ENCODE measurements around the gene FCMR.

FCMR gene

DNA sequence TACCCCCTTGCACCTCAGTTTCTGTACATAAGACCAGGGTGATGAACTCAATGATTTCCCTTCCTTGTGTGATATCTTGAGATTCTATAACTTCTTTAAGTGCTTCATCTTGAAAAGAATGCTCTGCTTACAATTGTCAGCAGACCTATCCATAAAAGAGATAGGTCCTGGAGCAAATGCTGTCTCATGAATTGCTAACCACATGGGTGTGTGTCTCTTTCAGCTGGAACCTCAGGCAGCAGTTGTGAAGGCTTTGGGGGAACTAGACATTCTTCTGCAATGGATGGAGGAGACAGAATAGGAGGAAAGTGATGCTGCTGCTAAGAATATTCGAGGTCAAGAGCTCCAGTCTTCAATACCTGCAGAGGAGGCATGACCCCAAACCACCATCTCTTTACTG lies 53.5 kb downstream of the FCMR start:
- Histone ChIP-seq H3K4me1 (ENCODE audit: low read length) (peaks cover 8% of the 10 kb centered on the region), H3K9me3 (replicated peaks; ENCODE audit: insufficient read depth, low read length) (no peaks in the 10 kb centered on the region), H3K9me2 (replicated peaks; ENCODE audit: insufficient read depth, low read length) (no peaks in the 10 kb centered on the region), H2AFZ (ENCODE audit: low read length) (no peak overlapping the region), H3F3A (ENCODE audit: insufficient read depth, low read length) (no peaks in the 10 kb centered on the region), H3K27ac (ENCODE audit: low read length) (no peak overlapping the region), H3K4me3 (ENCODE audit: low read length) (no peak overlapping the region), H3K4me2 (ENCODE audit: low read depth, low read length) (no peak overlapping the region), H4K20me1 (ENCODE audit: insufficient read depth, low read length) (no peaks in the 10 kb centered on the region), H3K79me2 (ENCODE audit: low read length) (no peaks in the 10 kb centered on the region), H3K36me3 (replicated peaks; ENCODE audit: insufficient read depth, low read length) (no peaks in the 10 kb centered on the region), H3K9ac (ENCODE audit: low read length) (no peak overlapping the region), H3K27me3 (replicated peaks; ENCODE audit: insufficient read depth, low read length) (no peaks in the 10 kb centered on the region)
- DNase-seq: no peak
- TF ChIP-seq, protein P1, sequence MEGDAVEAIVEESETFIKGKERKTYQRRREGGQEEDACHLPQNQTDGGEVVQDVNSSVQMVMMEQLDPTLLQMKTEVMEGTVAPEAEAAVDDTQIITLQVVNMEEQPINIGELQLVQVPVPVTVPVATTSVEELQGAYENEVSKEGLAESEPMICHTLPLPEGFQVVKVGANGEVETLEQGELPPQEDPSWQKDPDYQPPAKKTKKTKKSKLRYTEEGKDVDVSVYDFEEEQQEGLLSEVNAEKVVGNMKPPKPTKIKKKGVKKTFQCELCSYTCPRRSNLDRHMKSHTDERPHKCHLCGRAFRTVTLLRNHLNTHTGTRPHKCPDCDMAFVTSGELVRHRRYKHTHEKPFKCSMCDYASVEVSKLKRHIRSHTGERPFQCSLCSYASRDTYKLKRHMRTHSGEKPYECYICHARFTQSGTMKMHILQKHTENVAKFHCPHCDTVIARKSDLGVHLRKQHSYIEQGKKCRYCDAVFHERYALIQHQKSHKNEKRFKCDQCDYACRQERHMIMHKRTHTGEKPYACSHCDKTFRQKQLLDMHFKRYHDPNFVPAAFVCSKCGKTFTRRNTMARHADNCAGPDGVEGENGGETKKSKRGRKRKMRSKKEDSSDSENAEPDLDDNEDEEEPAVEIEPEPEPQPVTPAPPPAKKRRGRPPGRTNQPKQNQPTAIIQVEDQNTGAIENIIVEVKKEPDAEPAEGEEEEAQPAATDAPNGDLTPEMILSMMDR (IDR thresholded peaks at IDR 0.05; ENCODE audit: low read length): no peak
- TF ChIP-seq EZH2 (optimal IDR thresholded peaks at IDR 0.05; ENCODE audit: low read depth, low read length): no peak
- no peak for TF ChIP-seq EZH2phosphoT487 (IDR thresholded peaks at IDR 0.05; ENCODE audit: low read length)

DNA sequence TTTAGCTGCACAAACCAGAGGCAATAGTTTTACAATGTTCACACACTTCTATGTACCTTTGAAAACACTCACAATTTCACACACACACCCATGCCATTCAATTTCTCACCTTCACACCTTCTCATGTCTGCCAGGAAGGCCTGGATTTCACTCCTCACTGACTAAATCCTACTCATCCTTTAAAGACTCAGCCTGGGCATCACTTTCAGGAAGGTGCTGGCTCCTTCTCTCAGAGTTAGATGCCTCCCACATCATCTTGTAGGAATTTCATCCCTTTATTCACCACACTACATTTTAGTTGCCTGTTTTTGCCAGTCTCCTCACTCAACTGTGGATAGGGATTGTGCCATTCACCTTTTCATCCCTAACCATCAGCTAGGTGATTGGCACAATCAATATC lies 54.0 kb downstream of the FCMR start:
- Histone ChIP-seq H3K9me3 (replicated peaks; ENCODE audit: insufficient read depth, low read length) (no peaks in the 10 kb centered on the region), H3K9me2 (replicated peaks; ENCODE audit: insufficient read depth, low read length) (no peaks in the 10 kb centered on the region), H3K27me3 (replicated peaks; ENCODE audit: insufficient read depth, low read length) (no peaks in the 10 kb centered on the region), H2AFZ (ENCODE audit: low read length) (no peak overlapping the region), H3K4me3 (ENCODE audit: low read length) (no peak overlapping the region), H3K4me2 (ENCODE audit: low read depth, low read length) (no peak overlapping the region), H3K79me2 (ENCODE audit: low read length) (no peaks in the 10 kb centered on the region), H3K27ac (ENCODE audit: low read length) (no peak overlapping the region), H3F3A (ENCODE audit: insufficient read depth, low read length) (no peaks in the 10 kb centered on the region), H3K4me1 (ENCODE audit: low read length) (peaks cover 8% of the 10 kb centered on the region), H3K9ac (ENCODE audit: low read length) (no peak overlapping the region), H3K36me3 (replicated peaks; ENCODE audit: insufficient read depth, low read length) (no peaks in the 10 kb centered on the region), H4K20me1 (ENCODE audit: insufficient read depth, low read length) (no peaks in the 10 kb centered on the region)
- TF ChIP-seq, protein P1 (IDR thresholded peaks at IDR 0.05; ENCODE audit: low read length): no peak
- TF ChIP-seq EZH2phosphoT487 (IDR thresholded peaks at IDR 0.05; ENCODE audit: low read length) (no peak), EZH2 (optimal IDR thresholded peaks at IDR 0.05; ENCODE audit: low read depth, low read length) (no peak)
- no peak for DNase-seq

DNA sequence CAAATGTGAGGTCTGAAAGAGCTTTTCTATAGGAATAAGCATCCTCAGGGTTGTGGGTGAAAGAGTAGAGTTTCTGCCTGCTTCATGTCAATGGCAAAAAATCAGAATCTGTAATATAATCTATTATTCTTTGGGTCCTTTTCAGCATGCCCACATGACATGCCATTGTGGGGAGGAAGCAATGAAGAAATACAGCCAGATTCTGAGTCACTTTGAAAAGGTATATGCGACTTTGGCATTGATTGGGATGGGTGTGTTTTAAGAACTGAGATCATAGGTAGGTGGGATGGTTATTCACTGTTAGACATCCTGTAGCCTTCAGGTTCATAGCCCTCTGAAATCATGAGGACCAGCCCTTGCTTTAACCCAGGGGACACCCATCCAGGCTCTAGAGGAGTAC lies 54.5 kb downstream of the FCMR start:
- Histone ChIP-seq H3K4me3 (ENCODE audit: low read length) (no peak overlapping the region), H3K27ac (ENCODE audit: low read length) (no peak overlapping the region), H3K4me1 (ENCODE audit: low read length) (peaks cover 8% of the 10 kb centered on the region), H3K9me3 (replicated peaks; ENCODE audit: insufficient read depth, low read length) (no peaks in the 10 kb centered on the region), H3K9ac (ENCODE audit: low read length) (no peak overlapping the region), H2AFZ (ENCODE audit: low read length) (no peak overlapping the region), H3K79me2 (ENCODE audit: low read length) (no peaks in the 10 kb centered on the region), H3K27me3 (replicated peaks; ENCODE audit: insufficient read depth, low read length) (no peaks in the 10 kb centered on the region), H3K9me2 (replicated peaks; ENCODE audit: insufficient read depth, low read length) (no peaks in the 10 kb centered on the region), H4K20me1 (ENCODE audit: insufficient read depth, low read length) (no peaks in the 10 kb centered on the region), H3K4me2 (ENCODE audit: low read depth, low read length) (no peak overlapping the region), H3K36me3 (replicated peaks; ENCODE audit: insufficient read depth, low read length) (no peaks in the 10 kb centered on the region), H3F3A (ENCODE audit: insufficient read depth, low read length) (no peaks in the 10 kb centered on the region)
- DNase-seq: no peak
- TF ChIP-seq EZH2 (optimal IDR thresholded peaks at IDR 0.05; ENCODE audit: low read depth, low read length) (no peak), EZH2phosphoT487 (IDR thresholded peaks at IDR 0.05; ENCODE audit: low read length) (no peak)
- TF ChIP-seq, protein P1 (IDR thresholded peaks at IDR 0.05; ENCODE audit: low read length): no peak
